Prostate gland (tissue), 2 donors: ENCODE results near the gene BCL7B.

Source experiments
- POLR2A ChIP-seq: fragments of 450-650 bp; IDR thresholded peaks from one replicate; pipeline ENCODE4 v1.6.1; 2016; ENCODE audit warnings: antibody characterized with exemption, mild to moderate bottlenecking
- POLR2AphosphoS5 ChIP-seq: sonication (generic); formaldehyde crosslinking; IDR thresholded peaks from one replicate; pipeline ENCODE4 v1.6.1; 2017; ENCODE audit warnings: antibody characterized with exemption
- TF ChIP-seq, protein P1 (sequence below), 4 experiments: fragments of 200-600 bp in 2 of 4; fragments of 450-650 bp in 2 of 4; sonication (generic) in 2 of 4; IDR thresholded peaks; 1 replicate in 3 of 4; 2 replicates in 1 of 4; pipeline ENCODE4 v1.5.1; 2016 to 2019; ENCODE audit warnings: antibody characterized with exemption in 4 of 4, mild to moderate bottlenecking in 2 of 4, moderate library complexity in 2 of 4

DNA sequence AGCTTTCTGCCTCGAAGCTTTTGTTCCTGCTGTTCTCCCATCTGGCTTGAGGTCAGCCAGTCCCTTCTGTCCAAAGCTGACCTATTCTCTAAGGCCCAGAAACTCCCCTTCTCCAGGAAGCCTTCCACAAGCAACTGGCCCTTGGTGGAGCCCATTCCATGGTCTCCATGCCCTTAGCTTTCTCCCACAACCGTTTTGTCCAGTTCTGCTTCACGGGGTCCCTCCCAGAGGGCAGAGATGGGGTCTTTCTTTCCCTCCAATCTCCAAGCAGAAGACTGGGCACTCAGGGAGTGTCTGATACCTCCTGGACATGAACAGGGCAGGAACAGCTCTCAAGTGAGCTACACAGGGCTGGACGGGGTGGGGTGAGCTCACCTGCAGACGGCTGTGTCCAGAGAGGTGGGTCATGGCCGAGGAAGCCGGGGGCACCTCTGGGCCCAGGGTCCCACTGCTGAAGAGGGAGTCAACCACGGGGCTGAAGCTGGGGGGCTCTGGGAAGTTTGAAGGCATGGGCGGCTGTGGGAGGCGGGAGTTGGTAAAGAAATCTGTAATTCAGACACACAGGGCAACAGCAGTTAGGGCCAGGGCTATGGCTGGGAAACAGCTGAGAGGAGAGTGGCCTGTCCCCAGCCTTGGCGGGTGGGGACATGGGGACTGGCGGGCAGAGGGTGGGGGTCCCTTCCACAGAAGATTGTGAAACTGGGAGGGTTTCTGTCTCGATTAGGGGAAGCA lies 41.8 kb upstream of the BCL7B start:
- TF ChIP-seq, protein P1, sequence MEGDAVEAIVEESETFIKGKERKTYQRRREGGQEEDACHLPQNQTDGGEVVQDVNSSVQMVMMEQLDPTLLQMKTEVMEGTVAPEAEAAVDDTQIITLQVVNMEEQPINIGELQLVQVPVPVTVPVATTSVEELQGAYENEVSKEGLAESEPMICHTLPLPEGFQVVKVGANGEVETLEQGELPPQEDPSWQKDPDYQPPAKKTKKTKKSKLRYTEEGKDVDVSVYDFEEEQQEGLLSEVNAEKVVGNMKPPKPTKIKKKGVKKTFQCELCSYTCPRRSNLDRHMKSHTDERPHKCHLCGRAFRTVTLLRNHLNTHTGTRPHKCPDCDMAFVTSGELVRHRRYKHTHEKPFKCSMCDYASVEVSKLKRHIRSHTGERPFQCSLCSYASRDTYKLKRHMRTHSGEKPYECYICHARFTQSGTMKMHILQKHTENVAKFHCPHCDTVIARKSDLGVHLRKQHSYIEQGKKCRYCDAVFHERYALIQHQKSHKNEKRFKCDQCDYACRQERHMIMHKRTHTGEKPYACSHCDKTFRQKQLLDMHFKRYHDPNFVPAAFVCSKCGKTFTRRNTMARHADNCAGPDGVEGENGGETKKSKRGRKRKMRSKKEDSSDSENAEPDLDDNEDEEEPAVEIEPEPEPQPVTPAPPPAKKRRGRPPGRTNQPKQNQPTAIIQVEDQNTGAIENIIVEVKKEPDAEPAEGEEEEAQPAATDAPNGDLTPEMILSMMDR (IDR thresholded peaks at IDR 0.05) = no peak
- TF ChIP-seq POLR2A (no peak), POLR2AphosphoS5 (no peak)
